ENCODE measurements around the gene EIF2S2.

DNA sequence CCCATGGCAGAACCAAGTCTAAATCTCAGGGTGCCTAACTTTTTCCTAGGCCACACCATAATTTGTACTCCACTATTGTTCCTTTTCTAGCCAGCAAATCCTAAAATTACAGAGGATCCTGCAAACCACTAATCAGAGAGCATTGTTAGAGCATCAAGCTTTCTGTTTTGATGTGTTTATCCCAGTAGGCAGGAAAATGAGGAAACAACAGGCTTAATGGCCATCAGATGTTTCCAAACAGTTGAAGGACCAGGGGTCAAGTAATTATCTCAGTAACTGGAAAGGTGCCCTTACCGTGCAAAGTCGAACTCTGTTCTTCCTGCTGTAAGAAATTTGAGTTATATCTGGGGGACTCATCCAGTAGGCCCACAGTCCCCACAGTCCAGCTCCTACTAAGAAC lies 59.6 kb downstream of the EIF2S2 start:
- TF ChIP-seq, protein P1, sequence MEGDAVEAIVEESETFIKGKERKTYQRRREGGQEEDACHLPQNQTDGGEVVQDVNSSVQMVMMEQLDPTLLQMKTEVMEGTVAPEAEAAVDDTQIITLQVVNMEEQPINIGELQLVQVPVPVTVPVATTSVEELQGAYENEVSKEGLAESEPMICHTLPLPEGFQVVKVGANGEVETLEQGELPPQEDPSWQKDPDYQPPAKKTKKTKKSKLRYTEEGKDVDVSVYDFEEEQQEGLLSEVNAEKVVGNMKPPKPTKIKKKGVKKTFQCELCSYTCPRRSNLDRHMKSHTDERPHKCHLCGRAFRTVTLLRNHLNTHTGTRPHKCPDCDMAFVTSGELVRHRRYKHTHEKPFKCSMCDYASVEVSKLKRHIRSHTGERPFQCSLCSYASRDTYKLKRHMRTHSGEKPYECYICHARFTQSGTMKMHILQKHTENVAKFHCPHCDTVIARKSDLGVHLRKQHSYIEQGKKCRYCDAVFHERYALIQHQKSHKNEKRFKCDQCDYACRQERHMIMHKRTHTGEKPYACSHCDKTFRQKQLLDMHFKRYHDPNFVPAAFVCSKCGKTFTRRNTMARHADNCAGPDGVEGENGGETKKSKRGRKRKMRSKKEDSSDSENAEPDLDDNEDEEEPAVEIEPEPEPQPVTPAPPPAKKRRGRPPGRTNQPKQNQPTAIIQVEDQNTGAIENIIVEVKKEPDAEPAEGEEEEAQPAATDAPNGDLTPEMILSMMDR (IDR thresholded peaks at IDR 0.05; ENCODE audit: poor library complexity): no peak
- no peak for TF ChIP-seq EZH2phosphoT487 (IDR thresholded peaks at IDR 0.05; ENCODE audit: low read depth, severe bottlenecking, unreplicated experiment)
